Mesenteric fat pad (tissue), 1 donor: ENCODE measurements around the gene DYNLT3. TPM values are rescaled to one million over a fixed set of nuclear protein-coding genes. Genes with fewer than 3 reads are reported as not detected.

ENCODE experiments used
- DNase-seq: peaks from one replicate; pipeline ENCODE4 v3.0.0-alpha.2; 2020; ENCODE audit warnings: low spot score
- total RNA-seq: library from RNA; stranded (reverse); fragmentation: NEBNext Ultra II Directional; extraction: Animal tissue kit (Norgen Biotek cat#: 25700); gene quantifications from one replicate; pipeline ENCODE4 v1.2.1, GENCODE V29; 2021
- donor health status: DM: yes; HTN: yes; CAD: no.

Gene DYNLT3
- total RNA-seq, 1 donor from 2014 or later = 30.0 TPM

GRCh38 chrX:37844622-37845021 is 2.7 kb downstream of the DYNLT3 start:
- DNase-seq = no peak

DNA sequence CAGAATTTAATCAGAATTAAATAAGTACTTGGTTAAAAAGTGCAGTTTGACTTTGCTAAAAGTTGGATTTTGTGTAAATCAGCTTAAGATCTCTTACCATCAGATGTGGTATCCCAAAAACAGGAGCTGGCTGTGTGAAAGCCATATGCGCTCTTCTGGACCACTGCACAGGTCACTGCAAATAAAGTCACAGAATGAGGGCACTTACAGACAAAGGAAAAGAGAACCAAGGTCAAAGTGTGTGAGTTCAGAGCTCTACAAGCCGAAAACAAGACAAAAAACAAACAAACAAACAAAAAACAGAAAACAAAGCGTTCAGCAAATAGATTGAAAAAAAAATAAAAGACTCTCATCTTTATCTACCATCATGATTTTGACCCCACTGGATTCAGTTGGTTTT is 6.4 kb downstream of the DYNLT3 start:
- DNase-seq = no peak

DNA sequence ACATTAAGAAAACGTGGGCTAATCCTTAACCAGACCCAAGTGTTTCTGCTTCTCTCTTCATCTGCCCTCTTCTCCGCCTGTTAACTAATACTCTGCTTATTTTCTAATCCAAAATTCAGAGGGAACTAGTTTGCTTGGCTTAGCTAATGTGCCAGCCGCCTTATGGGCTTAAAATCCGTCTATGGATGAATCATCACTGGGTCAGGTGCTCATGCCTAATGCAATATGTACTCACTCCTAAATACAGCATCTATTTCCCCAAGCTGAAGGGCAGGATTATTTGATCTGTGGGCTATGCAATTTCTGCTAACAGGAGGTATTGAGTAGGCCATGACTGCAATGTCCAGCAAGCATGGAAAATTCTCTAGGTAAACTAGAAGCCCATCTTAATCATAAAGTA is 12.4 kb downstream of the DYNLT3 start:
- no peak for DNase-seq

- no peak for DNase-seq
Observed at GRCh38 chrX:37830371-37830770, 17.0 kb downstream of the DYNLT3 start.

GRCh38 chrX:37829721-37830120 is 17.6 kb downstream of the DYNLT3 start:
- DNase-seq = no peak

- DNase-seq = no peak
Observed at GRCh38 chrX:37825215-37825842, 22.0 kb downstream of the DYNLT3 start.

GRCh38 chrX:37824491-37825214 is 22.7 kb downstream of the DYNLT3 start:
- no peak for DNase-seq

GRCh38 chrX:37820646-37821045 is 26.7 kb downstream of the DYNLT3 start:
- DNase-seq = no peak

DNA sequence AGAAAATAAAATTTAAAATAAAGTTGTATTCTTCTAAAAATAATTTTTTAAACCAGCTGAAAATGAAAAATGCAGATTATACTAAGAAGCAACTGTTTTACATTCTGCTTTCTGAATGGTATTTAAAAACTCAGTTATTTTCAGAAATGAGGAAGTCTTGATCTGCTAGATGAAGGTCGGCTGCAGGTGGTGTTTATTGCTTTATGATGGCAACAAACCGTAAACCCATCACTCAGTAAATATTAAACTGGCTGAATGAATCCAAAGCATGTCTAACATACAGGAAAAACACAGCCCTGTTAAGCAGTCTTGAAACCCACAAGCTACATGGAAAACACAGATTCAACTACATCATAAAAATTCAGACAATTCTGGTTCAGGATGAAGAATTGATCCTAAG is 29.3 kb downstream of the DYNLT3 start:
- DNase-seq = no peak

GRCh38 chrX:37817579-37817978 is 29.8 kb downstream of the DYNLT3 start:
- DNase-seq = no peak

DNA sequence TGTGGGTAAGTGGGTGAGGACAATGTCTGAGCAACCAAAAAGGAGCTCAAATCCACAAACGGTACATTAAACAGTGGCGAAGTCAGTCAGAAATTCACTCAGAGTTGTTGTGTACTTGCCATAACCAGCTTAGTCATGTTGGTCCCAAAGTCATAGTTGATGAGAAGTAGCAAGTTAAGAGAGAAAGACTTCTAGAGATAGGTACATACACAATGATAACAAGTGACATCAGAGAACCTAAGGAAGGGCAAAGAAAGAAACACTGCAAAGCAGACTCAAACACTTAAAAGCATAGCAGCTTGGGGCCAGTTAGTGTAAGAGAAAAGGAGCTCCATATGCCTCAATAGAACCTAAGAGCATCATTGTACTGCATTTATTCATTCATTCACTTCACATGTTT is 30.2 kb downstream of the DYNLT3 start:
- no peak for DNase-seq

DNA sequence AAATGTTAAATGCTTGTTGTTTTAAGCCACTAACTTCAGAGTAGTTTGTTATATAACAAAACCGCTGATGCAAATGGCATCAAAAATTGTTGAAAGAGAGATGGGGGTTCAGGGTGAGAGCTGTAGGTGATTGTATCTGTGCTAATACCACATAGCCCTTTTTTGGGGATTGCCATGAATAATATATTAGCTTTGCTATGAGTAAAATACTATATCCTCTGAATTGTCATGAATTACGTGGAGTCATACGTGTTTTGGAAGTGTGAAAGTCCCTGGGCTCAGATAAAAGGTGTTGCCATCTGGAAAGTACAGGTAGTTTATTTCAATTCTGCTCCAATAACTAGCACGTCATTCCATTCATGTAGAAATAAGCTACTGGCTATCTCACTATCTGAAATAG is 30.6 kb downstream of the DYNLT3 start:
- no peak for DNase-seq

DNA sequence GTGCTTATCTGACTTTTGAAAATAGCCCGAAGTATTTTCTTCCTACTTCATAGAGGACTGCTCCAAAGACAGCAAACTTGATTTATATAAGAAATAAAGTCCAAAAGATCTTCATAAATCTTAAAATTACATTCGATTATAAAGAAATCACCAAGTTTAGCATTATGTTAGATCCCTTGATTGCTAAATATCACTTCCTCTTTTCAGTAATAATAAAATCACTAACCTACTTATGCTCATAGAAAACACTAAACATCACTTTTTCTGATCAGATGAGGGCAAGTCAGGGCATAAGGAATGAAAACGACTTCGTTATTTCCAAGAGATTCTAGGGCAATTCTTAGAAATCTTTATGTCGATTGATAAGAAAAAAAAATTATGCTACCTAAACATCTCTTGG is 32.0 kb downstream of the DYNLT3 start:
- DNase-seq = no peak

DNA sequence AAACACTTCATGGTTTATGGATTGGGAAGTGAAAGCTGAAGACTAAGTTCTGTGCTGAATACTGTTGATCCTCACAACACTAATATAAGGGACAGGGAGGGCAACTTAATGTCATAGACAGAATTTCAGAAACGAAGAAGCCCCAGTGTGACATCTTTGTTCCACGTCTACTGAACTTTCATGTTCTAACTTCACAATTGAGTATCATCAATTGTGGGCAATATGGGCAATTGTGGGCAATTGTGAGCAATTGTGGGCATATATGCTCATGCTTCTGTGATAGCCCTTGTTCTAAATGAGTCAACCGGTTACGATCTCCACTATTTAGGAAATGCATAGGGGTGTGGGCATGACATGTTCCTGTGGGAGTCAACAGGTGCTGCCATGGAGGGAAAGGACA is 33.8 kb downstream of the DYNLT3 start:
- no peak for DNase-seq

DNA sequence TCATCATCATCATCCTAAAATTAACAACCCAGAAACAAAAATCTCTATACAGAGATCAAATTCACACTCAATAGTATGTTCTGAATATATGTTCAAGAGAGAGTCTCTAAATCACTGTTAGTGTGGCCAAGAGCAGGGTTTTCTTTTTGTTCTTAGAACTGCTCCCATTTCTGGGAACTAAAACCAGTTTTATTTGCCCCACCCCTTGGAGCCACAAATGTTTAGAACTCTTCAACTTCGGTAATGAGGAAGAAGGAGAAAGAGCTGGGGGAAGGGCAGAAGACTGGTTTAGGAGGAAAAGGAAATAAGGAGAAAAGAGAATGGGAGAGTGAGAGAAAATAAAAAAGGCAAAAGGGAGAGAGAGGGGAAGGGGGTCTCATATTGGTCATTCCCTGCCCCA is 35.3 kb downstream of the DYNLT3 start:
- no peak for DNase-seq

GRCh38 chrX:37809970-37810369 is 37.4 kb downstream of the DYNLT3 start:
- no peak for DNase-seq

DNA sequence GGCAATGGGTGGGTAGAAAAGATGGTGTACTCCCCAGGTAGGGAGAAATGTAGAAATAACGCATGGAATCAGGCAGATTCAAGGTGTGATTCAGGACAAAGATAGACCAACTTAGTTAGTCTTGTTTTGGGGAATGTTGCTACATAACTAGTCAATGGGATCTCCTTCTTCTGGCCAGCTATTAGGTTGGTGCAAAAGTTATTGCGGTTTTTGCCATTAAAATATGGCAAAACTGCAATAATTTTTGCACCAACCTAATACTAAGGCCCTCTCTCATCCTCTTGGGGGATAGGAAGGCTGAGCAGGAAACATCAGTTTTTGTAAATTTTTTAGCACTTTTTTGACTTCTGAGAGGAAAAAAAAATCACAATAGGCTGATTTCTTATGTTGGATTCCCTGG is 44.3 kb downstream of the DYNLT3 start:
- DNase-seq = no peak

GRCh38 chrX:37802028-37802427 is 45.3 kb downstream of the DYNLT3 start:
- DNase-seq = no peak

DNA sequence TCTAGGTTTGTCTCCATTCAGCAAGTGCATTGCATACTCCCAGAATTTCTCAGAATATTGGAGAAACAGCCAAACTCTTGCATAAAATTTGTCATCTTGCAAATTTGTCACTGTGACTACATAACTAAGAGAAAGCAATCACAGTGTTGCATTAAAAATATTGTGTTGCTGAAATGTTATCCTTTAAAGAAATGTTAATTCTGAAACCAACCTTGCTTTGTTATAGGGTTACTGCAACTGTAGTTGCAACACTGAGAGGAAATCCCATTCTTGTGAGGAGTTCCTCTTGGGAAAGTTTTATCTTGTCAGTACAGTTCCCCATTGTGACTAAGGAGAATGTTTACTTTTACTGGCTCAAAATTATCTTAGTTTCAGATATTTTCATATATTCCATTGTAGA is 46.7 kb downstream of the DYNLT3 start:
- DNase-seq = no peak

DNA sequence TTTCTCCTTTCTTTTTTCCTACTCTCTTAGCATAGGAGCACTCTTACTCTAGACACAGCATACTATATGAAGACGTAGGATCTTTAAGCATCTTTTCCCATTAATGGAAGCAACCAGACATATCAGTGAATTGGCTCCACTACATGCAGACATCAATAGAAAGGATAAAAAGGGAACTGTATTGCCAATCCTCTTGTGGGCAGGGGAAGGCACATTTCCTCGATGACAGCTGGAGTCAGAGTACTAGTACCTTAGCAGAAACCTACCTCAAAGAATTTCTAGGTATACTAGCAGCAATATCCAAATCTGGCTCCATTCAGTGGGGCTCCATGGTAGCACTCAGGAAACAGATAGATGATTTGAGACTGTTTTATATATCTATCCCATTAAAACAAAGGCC is 47.4 kb downstream of the DYNLT3 start:
- no peak for DNase-seq

DNA sequence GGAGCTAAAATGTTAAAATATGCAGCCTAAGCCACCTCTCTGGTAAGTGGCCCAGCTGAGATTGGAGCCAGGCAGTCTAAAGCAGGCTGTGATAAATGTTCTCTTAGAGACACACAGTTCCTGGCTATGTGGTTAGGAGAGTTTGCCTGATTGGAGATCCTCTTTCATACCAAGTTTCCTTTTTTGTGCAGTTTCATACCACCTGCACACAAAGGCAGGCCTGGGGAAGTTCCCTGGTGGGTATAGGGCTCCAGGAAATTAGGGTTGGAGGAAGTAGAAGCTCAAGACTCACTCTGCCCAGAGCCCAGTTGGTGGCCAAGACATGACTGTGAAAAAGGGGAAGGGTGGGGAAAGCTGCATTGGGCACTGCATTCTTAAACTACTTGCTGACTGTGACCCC is 50.6 kb downstream of the DYNLT3 start:
- DNase-seq = no peak

- no peak for DNase-seq
Observed at GRCh38 chrX:37796310-37796709, 51.1 kb downstream of the DYNLT3 start.
